Activated CD8-positive, alpha-beta T cell treated with anti-CD3 and anti-CD28 coated beads for 36 hours (primary cell): Measurements from ENCODE around the gene ELP4. TPM values are rescaled to one million over a fixed set of nuclear protein-coding genes. Genes with fewer than 3 reads are reported as not detected.

Experiments
- ATAC-seq: fragments of 200-7000 bp; cut with Tn5 transposase; one replicate; pipeline ENCODE4 v1.10.0; 2021; ENCODE audit warnings: mild to moderate bottlenecking, moderate library complexity
- CTCF ChIA-PET: fragments of 350-600 bp; sonication (Branson Sonifier 250); formaldehyde crosslinking; loops from one replicate; lab custom pipeline; 2021; ENCODE audit warnings: antibody characterized with exemption; lab: Charles Lee
- POLR2A ChIA-PET: fragments of 350-600 bp; sonication (Branson Sonifier 250); formaldehyde crosslinking; loops from one replicate; lab custom pipeline; 2021; ENCODE audit warnings: antibody characterized with exemption; lab: Charles Lee
- DNase-seq: peaks from one replicate; pipeline ENCODE4 v3.0.0-alpha.2; 2020
- H3K27ac Mint-ChIP-seq: one replicate; pipeline ENCODE4 v1.8.0; 2021; ENCODE audit warnings: mild to moderate bottlenecking, mixed read lengths
- H3K27me3 Mint-ChIP-seq: one replicate; pipeline ENCODE4 v1.8.0; 2021; ENCODE audit warnings: mixed read lengths
- H3K36me3 Mint-ChIP-seq: one replicate; pipeline ENCODE4 v1.8.0; 2021; ENCODE audit warnings: low read depth, mixed read lengths
- H3K4me1 Mint-ChIP-seq: one replicate; pipeline ENCODE4 v1.8.0; 2021; ENCODE audit warnings: low read depth, mixed read lengths
- H3K4me3 Mint-ChIP-seq: one replicate; pipeline ENCODE4 v1.8.0; 2021; ENCODE audit warnings: mild to moderate bottlenecking, moderate library complexity, mixed read lengths
- H3K9me3 Mint-ChIP-seq: one replicate; pipeline ENCODE4 v1.8.0; 2021; ENCODE audit warnings: mixed read lengths
- intact Hi-C: fragments of 100-400 bp; cut with micrococcal nuclease; formaldehyde crosslinking; loops from one replicate; pipeline ENCODE4 v1.10.0; 2022
- total RNA-seq, 2 experiments: library from RNA; stranded (reverse); gene quantifications; one replicate each; pipeline ENCODE4 v1.2.3, GENCODE V29; 2021
- TF ChIP-seq, protein P1 (sequence below): fragments of 200-600 bp; IDR thresholded peaks from one replicate; pipeline ENCODE4 v1.8.0; 2022; ENCODE audit warnings: antibody characterized with exemption, mild to moderate bottlenecking

Gene ELP4
- total RNA-seq, 2 experiments from 2014 or later = 21.1 to 21.6 TPM

DNA sequence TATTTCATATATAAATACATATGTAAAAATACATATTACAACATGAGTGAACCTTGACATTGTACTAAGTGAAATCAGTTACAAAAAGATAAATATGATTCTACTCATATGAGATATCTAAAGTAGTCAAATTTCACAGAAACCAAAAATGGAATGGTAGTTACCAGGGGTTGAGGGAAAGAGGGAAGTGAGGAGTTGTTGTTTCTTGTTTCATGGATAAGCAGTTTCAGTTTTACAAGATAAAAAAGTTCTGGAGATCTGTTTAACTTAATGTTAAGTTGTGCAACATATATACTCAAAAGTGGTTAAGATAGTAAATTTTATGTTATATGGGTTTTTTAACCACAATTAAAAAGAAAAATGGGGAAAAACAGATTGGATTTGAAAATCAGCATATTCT is 107.7 kb downstream of the ELP4 start:
- H3K4me1 Mint-ChIP-seq = peaks cover 6% of the 10 kb centered on the region
- H3K4me3 Mint-ChIP-seq = no peak overlapping the region
- H3K9me3 Mint-ChIP-seq = peaks cover 1% of the 10 kb centered on the region
- H3K36me3 Mint-ChIP-seq = peaks cover 9% of the 10 kb centered on the region
- H3K27ac Mint-ChIP-seq = no peak overlapping the region
- ChIA-PET POLR2A (no interaction called here), CTCF (no interaction called here)
- TF ChIP-seq, protein P1, sequence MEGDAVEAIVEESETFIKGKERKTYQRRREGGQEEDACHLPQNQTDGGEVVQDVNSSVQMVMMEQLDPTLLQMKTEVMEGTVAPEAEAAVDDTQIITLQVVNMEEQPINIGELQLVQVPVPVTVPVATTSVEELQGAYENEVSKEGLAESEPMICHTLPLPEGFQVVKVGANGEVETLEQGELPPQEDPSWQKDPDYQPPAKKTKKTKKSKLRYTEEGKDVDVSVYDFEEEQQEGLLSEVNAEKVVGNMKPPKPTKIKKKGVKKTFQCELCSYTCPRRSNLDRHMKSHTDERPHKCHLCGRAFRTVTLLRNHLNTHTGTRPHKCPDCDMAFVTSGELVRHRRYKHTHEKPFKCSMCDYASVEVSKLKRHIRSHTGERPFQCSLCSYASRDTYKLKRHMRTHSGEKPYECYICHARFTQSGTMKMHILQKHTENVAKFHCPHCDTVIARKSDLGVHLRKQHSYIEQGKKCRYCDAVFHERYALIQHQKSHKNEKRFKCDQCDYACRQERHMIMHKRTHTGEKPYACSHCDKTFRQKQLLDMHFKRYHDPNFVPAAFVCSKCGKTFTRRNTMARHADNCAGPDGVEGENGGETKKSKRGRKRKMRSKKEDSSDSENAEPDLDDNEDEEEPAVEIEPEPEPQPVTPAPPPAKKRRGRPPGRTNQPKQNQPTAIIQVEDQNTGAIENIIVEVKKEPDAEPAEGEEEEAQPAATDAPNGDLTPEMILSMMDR = no peak
- no peaks in the 10 kb centered on the region for H3K27me3 Mint-ChIP-seq
- no peak for DNase-seq
- ATAC-seq = no peak
- intact Hi-C loops = no loop called here

DNA sequence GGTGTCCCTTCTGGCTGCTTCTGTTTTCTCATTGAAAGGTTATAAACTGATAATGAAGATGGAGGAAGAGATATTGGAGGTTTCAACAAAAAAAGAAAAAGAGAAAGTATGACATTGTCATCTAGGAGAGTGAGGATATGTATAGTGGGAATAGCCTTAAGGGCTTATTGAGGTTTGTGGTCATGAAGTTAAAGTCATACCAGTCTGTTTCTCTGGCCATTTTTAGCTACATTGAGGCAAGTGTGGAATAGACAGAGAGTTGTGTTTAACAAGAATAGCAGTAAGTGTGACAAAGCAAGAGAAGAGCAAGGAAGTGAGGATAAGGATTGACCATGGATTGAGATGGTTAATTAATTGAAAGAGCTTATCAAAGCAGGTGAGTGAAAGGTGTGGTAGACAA is 110.4 kb downstream of the ELP4 start:
- H3K4me1 Mint-ChIP-seq = peaks cover 6% of the 10 kb centered on the region
- intact Hi-C loops = no loop called here

DNA sequence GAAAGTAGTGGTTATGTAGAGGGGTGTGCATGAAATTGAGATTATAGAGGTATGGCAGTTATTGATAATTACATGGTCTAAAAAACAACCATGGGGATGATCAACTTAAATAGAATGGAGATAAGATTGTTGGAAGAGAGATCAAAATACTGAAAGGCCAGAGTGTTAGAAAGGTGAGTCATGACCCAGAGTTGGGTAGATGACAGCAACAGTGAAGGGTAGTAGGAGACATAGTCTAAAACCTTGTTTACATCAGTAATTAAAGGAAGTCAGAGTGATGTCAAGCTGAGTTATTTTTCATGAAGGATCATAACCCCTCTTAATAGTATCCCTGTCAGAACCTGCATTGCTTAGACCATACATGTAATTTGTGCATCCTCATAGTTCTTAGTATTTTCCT is 110.9 kb downstream of the ELP4 start:
- ATAC-seq (no peak), DNase-seq (no peak)
- POLR2A ChIA-PET = no interaction called here
- Mint-ChIP-seq H3K27ac (no peak overlapping the region), H3K36me3 (peaks cover 9% of the 10 kb centered on the region), H3K9me3 (peaks cover 1% of the 10 kb centered on the region), H3K4me3 (no peak overlapping the region), H3K27me3 (no peaks in the 10 kb centered on the region), H3K4me1 (peaks cover 6% of the 10 kb centered on the region)
- CTCF ChIA-PET = no interaction called here
- intact Hi-C loops = no loop called here
- TF ChIP-seq, protein P1 = no peak

More for the DNA sequence above, 110.4 kb downstream of the ELP4 start:
- DNase-seq (no peak), ATAC-seq (no peak)
- no peak overlapping the region for H3K27ac Mint-ChIP-seq
- no peaks in the 10 kb centered on the region for H3K27me3 Mint-ChIP-seq
- TF ChIP-seq, protein P1 = no peak
- H3K9me3 Mint-ChIP-seq = peaks cover 1% of the 10 kb centered on the region
- H3K4me3 Mint-ChIP-seq = no peak overlapping the region
- ChIA-PET POLR2A (no interaction called here), CTCF (no interaction called here)
- H3K36me3 Mint-ChIP-seq = peaks cover 9% of the 10 kb centered on the region

DNA sequence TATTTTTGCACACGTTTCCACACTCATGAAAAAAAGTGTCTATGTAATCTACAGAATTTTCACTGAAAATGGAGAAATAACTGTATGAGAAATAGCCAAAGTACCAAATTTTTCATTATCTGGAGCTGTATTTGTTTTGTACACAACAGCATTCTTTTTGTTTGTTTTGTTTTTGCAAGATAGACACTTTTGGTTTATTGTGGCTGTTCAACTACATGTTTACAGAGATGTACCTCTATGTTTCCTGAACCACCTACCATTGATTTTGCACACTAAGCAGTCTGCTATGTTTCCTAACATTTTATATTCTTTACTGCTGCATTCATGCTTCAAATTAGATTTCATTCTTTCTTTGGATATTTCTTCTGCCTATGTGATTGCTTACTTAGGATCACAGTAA is 116.3 kb downstream of the ELP4 start:
- TF ChIP-seq, protein P1 = no peak
- Mint-ChIP-seq H3K4me3 (no peak overlapping the region), H3K27ac (no peak overlapping the region), H3K9me3 (no peaks in the 10 kb centered on the region), H3K4me1 (no peaks in the 10 kb centered on the region), H3K36me3 (peaks cover 3% of the 10 kb centered on the region), H3K27me3 (no peaks in the 10 kb centered on the region)
- POLR2A ChIA-PET = no interaction called here
- DNase-seq (no peak), ATAC-seq (no peak)
- intact Hi-C loops = no loop called here
- CTCF ChIA-PET = no interaction called here

- CTCF ChIA-PET = interaction anchor here (1.5 to 2.2 kb wide), 2 partner anchors 13 to 330 kb away, joined by 4 to 10 read pairs; no protein-coding TSS in a partner anchor
- no peaks in the 10 kb centered on the region for H3K4me1 Mint-ChIP-seq
- H3K27ac Mint-ChIP-seq = no peak overlapping the region
- DNase-seq (no peak), ATAC-seq (no peak)
- H3K9me3 Mint-ChIP-seq = no peaks in the 10 kb centered on the region
- TF ChIP-seq, protein P1 = no peak
- intact Hi-C loops = no loop called here
- no peak overlapping the region for H3K4me3 Mint-ChIP-seq
- H3K36me3 Mint-ChIP-seq = peaks cover 6% of the 10 kb centered on the region
- POLR2A ChIA-PET = no interaction called here
- no peaks in the 10 kb centered on the region for H3K27me3 Mint-ChIP-seq
Observed at GRCh38 chr11:31628111-31628510, 118.5 kb downstream of the ELP4 start.
